G401 (cell line): ENCODE measurements around the gene PALMD. TPM values are rescaled to one million over a fixed set of nuclear protein-coding genes. Genes with fewer than 3 reads are reported as not detected.

Experiments
- DNase-seq: peaks from one replicate; pipeline ENCODE4 v3.0.0-alpha.2; 2015; ENCODE audit warnings: low spot score
- in situ Hi-C: cut with HindIII; loops from 2 replicates; pipeline ENCODE4 v1.10.0; 2016; ENCODE audit warnings: low sequenced_read_pairs, mixed read lengths
- total RNA-seq: library from RNA; depleted of rRNA; stranded (reverse); fragments of >200 nt; shearing (Covaris generic); gene quantifications from 2 replicates; pipeline ENCODE4 v1.2.3, GENCODE V29; 2014; rRNA removed

PALMD gene, protein sequence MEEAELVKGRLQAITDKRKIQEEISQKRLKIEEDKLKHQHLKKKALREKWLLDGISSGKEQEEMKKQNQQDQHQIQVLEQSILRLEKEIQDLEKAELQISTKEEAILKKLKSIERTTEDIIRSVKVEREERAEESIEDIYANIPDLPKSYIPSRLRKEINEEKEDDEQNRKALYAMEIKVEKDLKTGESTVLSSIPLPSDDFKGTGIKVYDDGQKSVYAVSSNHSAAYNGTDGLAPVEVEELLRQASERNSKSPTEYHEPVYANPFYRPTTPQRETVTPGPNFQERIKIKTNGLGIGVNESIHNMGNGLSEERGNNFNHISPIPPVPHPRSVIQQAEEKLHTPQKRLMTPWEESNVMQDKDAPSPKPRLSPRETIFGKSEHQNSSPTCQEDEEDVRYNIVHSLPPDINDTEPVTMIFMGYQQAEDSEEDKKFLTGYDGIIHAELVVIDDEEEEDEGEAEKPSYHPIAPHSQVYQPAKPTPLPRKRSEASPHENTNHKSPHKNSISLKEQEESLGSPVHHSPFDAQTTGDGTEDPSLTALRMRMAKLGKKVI
- total RNA-seq: 43.5 and 56.9 TPM in 2 replicates

DNA sequence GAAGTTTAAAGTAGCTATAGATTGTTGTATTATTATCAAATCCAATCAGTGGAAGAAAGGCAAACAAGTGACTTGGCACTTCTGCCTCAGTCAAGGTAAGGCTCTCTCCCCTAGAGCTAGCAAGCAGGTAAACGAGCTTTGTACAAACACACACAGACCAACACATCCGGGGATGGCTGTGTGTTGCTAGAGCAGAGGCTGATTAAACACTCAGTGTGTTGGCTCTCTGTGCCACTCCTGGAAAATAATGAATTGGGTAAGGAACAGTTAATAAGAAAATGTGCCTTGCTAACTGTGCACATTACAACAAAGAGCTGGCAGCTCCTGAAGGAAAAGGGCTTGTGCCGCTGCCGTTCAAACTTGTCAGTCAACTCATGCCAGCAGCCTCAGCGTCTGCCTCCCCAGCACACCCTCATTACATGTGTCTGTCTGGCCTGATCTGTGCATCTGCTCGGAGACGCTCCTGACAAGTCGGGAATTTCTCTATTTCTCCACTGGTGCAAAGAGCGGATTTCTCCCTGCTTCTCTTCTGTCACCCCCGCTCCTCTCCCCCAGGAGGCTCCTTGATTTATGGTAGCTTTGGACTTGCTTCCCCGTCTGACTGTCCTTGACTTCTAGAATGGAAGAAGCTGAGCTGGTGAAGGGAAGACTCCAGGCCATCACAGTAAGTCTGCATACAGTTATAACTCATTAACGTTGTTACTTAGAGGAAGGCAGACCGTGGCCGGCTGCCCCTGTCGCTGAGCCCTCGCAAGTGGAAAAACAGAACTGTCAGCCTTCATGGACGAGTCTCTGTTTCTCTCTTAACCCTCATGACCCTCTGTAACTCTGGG is at the start of gene PALMD:
PALMD (plus strand) TSS at position 415 of the 833 bp plus-strand sequence; CDS start at position 620, 205 bp downstream.
- peak; percentile 11 for DNase-seq
- in situ Hi-C loops: no loop called here

DNA sequence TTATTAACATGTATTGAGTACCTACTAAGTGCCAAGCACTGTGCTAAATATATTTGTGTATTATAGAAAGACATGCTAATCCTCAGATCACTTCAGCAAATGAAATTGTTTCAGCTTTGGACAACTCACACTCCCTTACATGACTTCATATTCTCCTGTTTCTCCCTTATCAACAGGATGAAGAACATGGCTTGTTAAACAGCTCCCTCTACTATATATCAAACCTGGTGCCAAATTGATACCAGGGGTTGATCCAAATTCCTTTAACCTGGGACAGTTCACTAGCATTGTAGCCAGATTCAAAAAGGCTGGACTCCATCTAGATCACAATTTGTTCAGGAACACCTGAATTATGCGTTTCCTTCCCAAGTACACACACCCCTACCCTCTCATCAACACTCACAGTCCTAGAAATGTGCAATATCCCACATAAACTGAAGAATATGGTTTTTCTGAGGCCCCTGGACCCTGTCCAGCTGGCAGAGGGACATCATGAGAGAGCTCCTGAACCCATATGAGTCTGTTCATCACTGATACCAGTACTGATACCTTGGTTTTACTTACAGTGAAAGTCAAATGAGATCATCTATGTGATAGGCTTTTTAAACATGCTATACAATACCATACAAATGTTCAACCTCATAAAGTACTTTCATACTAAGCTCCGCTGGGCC is 47.0 kb upstream of the PALMD start:
- no peak for DNase-seq
- in situ Hi-C loops: no loop called here

DNA sequence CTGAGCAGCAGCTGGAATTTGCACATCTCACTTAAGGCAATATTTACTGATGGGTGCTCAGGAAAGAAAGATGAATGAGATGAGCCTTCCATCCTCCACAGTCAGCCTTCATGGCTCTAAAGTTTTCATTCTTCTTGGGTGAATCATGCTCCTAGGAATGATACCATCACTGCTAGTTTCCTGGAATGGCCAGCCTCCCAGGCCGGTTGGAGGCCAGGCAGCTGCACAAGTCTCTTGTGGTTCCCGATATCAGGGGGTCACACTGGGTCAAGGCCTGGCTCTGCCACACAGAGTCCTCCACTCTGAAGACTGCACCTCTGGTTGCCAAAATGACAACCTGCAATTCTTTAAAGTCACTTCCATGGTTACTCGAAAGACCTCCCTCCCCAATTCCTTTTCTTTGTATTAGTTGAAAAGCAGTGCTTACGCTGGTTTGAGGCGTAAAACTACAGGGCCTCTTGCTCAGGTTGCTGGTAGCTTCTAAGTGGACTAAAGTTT is 46.2 kb upstream of the PALMD start:
- in situ Hi-C loops: no loop called here
- DNase-seq: no peak

DNA sequence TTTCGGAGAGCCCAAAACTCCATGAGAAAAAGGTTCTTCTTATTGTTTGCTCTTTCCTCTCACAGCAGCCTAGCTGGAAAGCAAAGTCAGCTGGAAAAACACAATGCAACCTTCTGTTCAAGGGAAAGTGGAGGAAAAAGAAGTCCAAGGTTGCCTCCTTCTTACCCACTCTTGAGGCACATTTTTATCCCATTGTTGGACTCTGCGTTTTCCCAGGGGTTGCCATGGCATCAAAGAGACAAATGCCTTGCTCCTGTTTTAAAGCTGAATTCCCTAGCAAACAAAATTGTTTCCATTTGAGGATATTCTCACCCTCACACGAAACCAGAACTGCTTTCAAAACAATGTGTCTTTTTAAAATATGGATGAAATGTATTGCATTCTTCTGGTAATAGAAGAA is 45.1 kb upstream of the PALMD start:
- in situ Hi-C loops: no loop called here
- no peak for DNase-seq

DNA sequence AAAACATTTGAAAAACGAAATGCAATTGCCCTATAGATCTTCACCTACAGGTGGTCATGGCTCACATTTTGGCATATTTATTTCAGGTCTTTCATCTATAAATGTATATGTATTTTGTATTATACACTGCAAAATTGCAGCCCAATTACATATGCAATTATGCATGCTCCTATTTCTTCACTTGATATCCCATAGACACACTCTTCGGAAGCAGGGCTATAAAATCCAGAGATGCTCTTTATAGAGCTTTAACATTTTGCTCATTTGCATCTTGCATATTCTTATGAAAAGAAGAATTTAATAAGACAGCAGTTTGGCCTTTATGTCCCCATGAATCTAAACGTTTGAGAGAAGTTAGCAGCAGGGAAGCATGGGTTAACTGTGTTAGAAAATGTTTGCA is 44.7 kb upstream of the PALMD start:
- in situ Hi-C loops: no loop called here
- no peak for DNase-seq

DNA sequence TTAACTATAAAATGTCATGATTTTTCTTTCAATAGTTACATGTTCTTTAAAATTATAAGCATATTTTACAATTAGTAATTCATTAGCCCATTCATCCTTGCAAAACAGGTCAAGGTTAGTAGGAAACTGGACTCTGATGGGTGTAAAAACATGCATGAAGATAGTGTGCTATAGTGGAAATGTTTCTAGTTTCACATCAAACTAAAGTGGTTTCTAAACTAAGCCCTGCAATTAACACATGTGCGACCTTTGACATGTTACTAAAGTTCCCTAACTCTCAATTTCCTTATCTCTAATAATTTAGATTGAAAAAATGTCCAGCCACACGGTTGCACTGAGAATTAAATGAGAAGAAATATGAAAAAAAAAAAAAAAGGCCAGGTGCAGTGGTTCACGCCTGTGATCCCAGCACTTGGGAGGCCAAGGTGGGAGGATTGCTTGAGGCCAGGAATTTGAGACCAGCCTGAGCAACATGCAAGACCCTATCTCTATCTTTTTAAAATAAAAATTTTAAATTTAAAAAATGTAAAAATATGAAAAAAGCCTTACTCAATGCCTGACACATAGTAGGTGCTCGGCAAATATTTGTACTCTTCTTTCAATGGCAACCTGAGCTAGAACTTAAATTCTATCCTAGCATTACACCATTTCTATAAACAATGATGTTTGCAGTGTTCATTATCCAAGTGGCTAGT is 44.1 kb upstream of the PALMD start:
- DNase-seq: no peak
- in situ Hi-C loops: no loop called here

DNA sequence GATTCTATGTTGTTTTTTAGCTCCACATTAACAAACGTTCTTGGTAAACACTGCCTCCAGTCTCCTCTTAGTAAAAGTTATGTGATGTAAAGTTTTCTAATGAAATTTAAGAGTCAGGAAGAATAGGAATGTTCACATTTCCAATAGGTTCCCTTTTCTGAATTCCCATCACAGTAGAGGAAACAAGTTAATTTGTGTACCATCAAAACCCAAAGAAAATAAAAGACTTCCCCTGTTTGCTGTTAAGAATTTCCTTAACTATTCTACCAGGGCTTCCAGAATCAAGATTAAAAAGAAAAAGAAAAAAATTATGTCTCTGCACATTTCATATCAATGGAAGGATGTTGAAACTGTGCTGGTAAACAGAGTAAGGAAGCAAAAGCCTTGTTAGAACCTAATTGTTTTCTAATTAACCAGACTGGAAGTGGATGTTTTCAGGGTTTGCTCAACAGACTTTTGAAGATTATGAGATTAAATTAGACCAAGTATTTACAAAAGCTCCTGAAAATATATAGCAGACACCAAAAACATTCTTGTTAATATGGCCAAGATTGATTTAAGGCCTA is 43.4 kb upstream of the PALMD start:
- in situ Hi-C loops: no loop called here
- no peak for DNase-seq

DNA sequence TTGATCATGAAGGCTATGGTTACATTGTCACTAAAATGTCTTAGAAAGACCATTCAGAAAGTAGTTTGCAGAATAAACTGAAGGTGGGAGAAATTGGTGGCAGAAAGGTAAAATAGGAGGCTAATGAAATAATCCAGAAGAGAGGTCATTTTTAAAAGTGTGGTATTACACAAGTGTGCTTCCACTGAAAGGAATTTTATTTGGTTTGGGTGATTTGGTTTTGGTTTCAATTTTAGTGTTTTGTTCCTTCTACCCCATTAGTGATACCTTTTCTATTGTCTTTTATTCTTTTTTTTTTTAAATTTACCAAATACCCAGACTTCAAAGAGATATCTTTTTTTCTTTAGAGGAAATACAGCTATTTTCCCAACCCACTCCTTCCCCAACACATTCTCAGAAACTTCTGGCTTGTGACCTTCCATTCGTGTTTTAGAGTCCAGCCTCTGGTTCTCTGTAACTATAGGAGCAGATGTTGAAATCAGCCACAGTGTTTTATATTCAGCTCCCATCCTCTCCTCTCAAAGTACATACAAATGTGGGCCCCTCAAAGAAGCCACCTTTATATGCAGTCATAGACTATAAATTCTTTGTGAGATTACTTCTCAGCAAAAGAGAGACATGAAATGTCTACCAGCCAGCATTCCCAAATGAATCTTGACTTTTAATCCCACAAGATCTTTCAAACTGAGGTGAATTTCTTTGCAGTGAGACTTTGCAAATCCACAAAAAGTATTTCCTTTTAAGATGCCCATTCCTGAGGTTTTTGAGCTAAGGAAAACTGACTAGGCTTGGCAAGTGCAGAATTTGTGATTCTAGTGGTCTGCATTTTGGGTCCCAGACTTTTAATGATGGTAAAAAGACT is 42.0 kb upstream of the PALMD start:
- DNase-seq: no peak

DNA sequence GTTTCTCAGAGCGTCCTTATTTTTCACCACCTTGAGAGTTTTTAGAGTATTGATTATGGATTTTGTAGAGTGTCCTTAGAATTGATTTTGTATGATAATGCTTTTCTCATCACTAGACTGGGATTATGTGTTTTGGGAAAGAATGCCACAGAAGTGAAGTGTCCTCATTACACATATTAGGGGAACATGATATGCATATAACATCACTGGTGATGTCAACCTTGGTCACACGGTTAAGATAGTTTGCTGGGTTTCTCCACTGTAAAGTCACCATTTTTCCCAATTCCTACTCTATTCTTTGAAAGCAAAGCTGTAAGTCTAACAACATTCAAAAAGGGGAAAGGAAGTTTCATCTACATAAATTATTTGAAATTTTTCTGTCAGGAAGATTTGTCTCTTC is 39.6 kb upstream of the PALMD start:
- in situ Hi-C loops: no loop called here
- DNase-seq: no peak

More for the DNA sequence above, 42.0 kb upstream of the PALMD start:
- in situ Hi-C loops: no loop called here

DNA sequence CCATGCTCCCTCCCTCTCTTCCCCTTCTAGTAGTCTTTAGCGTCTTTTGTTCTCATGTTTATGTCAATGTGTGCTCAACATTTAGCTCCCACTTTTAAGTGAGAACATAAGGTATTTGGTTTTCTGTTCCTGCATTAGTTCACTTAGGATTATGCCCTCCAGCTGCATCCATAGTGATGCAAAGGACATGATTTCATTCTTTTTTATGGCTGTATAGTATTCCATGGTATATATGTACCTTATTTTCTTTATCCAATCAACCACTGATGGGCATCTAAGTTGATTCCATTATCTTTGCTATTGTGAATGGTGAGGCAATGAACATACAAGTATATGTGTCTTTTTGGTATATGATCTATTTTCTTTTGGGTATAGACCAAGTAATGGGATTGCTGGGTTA is 38.3 kb upstream of the PALMD start:
- DNase-seq: no peak
- in situ Hi-C loops: no loop called here

DNA sequence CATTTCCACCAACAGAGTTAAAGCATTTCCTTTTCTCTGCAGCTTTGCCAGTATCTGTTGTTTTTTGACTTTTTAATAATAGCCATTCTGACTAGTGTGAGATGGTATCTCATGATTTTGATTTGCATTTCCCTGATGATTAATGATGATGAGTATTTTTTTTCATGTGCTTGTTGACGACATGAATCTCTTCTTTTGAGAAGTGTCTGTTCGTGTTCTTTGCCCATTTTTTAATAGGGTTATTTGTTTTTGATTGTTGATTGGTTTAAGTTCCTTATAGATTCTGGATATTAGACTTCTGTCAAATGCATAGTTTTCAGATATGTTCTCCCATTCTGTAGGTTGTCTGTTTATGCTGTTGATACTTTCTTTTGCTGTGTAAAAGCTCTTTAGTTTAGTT is 37.9 kb upstream of the PALMD start:
- in situ Hi-C loops: no loop called here
- DNase-seq: no peak

DNA sequence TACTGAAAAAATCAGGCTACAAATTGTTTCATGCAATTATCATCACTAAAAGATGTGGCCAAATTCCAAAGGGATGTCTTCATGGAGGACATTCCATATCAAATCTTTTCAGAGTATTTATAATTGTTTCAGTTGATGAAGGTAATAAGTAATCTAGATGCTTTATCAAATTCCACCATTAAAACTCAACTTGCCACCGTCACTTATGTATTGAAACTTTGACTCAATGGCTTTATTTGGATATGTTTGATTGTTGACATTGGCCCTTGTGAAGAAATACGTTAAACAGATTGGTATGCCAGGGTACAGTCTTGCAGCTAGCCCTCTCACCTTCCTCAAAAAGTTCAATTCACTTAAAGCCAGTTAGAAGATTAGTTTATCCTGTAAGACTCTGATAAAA is 32.2 kb upstream of the PALMD start:
- in situ Hi-C loops: no loop called here
- DNase-seq: no peak

DNA sequence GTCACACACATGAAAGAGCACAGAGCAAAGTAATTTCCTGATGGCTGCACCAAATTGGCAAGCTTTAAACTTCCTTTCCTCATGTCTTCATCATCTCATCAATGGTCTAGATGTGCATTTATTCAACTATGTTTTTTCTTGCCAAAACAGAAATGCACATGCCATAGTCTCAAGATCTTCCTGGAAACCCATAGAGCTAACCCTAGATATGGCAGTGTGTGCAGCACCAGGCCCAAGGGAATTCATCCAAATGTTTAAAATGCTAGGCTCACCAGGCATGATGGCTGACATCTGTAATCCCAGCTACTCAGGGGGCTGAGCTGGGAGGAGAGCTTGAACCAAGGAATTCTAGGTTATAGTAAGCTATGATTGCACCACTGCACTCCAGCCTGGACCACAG is 31.2 kb upstream of the PALMD start:
- in situ Hi-C loops: no loop called here
- no peak for DNase-seq

DNA sequence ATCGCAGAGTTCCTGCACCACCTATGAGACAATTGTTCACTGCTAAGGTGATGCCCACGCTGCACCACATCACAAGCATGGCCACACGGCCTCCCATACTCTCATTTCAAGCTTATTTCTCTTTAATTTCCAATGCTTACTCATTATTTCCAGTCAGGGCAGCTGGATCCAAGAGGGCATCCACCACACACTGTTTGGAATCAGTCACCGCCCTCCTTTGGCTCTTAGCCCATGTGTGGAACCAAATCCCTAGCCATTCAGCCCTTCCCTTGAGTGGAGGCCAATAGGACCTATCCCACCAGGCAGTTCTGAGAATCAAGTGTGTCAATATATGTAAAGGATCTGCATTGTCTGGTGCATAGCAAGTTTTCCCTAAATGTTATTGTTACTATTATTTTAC is 26.3 kb upstream of the PALMD start:
- in situ Hi-C loops: no loop called here
- no peak for DNase-seq

DNA sequence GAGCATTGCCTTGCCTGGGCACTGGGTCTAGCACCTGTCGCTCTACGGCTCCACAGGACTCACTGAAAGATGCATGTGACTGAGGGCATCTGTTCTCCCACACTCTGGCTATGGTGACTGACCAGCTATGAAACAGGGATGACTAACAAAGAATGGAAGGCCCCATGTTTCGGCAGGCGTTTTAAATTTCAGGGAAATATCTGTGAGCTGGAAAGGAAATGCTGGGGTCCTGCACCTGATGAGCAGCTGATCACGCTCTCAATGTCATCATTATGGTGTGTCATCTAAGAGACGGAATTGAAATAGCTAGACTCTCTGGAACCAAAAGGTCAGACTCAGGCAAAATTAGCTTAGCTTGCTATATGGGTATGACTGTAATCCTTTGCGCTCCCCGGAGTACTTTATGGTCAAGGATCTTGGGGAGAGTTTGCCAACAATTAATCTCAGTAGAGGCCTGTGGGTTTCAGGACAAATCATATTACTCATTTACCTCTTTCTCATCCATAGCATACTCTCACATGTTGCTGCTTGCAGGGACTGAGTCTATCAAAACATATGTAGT is 24.5 kb upstream of the PALMD start:
- in situ Hi-C loops: no loop called here
- peak; percentile 5 for DNase-seq

DNA sequence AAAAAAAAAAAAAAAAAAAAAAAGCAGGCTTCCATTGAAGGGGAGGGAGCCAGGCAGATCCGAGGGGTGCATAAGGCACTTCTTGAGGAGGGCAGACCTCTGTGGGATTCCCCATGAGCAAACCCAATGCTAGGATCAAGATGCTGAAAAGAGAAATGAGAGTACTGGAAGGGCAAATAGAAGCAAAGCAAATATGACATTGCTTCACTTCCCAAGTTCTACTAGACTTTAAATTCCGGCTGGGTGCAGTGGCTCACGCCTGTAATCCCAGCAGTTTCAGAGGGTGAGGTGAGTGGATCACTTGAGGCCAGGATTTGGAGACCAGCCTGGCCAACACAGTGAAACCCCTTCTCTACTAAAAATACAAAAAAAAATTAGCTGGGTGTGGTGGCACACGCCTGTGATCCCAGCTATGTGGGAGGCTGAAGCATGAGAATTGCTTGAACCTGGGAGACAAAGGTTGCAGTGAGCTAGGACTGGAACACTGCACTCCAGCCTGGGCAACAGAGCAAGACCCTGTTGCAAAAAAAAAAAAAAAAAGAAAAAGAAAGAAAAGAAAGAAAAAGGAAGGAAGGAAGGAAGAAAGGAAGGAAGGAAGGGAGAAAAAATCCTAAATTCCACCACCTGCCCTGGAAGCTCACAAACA is 23.1 kb upstream of the PALMD start:
- in situ Hi-C loops: no loop called here
- no peak for DNase-seq

DNA sequence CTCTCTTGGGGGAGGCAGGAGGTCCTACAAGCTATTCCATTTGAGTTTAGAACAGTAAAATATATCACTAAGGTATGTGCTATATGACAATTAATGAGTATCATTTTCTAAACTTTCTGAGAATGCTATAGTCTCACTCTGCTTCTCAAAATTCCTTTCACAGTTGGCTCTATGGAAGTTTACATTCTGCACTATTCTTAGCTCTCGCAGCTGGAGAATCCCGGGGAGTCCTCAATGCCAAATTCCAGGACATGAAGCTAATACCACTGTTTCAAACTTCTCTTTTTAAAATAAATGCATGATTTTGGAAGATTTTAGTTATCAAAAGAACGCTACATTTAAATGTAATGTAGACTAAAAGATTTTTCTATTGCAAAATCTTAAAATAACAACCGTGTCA is 22.4 kb upstream of the PALMD start:
- DNase-seq: no peak
- in situ Hi-C loops: no loop called here
